ENCODE measurements around the gene NUP205.

NUP205 gene

DNA sequence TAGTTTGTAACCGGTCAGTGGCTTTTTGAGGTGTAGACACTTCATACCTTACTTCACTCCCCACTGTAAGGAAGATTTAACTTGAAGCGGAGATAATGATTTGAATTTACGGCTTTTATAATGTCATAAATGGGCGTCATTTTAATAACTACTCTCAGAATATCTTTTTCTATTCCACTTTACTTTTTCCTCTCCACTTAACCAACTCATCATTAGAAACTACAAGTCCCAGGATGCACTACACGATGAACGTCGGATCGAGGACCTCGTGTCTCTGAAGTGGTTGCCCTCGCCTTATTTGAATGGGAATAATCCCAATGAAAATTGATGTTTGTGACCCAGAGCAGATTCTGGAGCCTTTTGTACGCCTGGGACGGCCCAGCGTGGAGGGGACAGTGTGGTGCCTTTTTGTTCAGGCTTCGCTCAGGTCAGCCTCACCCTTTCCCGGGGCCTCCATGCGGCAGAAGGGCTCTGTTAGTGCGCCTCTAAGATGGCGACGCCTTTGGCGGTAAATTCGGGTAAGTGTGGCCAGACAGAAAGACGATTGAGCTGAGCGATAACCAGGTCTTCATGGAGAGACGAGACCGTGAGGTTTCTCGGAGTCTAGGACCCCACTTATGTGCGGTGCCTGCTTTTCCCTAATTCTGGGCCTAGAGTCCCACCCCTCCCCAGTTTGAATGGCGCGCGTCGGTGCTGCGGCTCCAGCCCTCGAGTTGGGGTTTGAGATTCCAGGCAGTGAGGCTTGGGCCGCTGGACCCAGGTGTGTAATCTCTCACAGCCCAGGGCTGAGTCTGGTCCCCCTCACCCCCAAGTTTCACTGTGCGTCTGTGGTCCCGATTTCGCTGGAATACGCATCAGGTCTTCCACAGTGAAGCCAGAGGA lies at the start of gene NUP205 (continued):
- TF ChIP-seq ZNF561 (tag by site-specific recombination; IDR thresholded peaks at IDR 0.05; ENCODE audit: borderline replicate concordance) (0 out of 2 replicates have a peak, but pooled peaks have one; percentile 12), ZSCAN30 (tag by site-specific recombination; IDR thresholded peaks at IDR 0.05) (peak; percentile 74; the same call in 1 of the 2 replicates), ZXDB (tag by site-specific recombination; IDR thresholded peaks at IDR 0.05) (peak; percentile 88), ZNF16 (tag by site-specific recombination; IDR thresholded peaks at IDR 0.05; ENCODE audit: low read depth) (no peak), SP3 (tag by site-specific recombination; IDR thresholded peaks at IDR 0.05) (peak; percentile 73; the same call in 1 of the 2 replicates), YY1 (tag by site-specific recombination; IDR thresholded peaks at IDR 0.05) (peak; percentile 95), ZNF776 (tag by site-specific recombination; IDR thresholded peaks at IDR 0.05; ENCODE audit: borderline replicate concordance) (no peak), ZNF274 (IDR thresholded peaks at IDR 0.05; ENCODE audit: low read length) (no peak), ZNF274 (tag by site-specific recombination; IDR thresholded peaks at IDR 0.05; ENCODE audit: borderline replicate concordance) (no peak), ZNF391 (tag by site-specific recombination; IDR thresholded peaks at IDR 0.05; ENCODE audit: borderline replicate concordance, low read depth) (peak; percentile 59; the same call in 1 of the 2 replicates), KLF16 (tag by site-specific recombination; IDR thresholded peaks at IDR 0.05) (peak; percentile 83), ZNF394 (tag by site-specific recombination; IDR thresholded peaks at IDR 0.05; ENCODE audit: borderline replicate concordance) (peak; percentile 46; the same call in 1 of the 2 replicates), ZNF629 (tag by site-specific recombination; IDR thresholded peaks at IDR 0.05) (peak; percentile 70), ZNF324 (tag by site-specific recombination; IDR thresholded peaks at IDR 0.05) (peak; percentile 88), ZNF777 (tag by site-specific recombination; IDR thresholded peaks at IDR 0.05; ENCODE audit: borderline replicate concordance) (0 out of 2 replicates have a peak, but pooled peaks have one; percentile 44)
- TF ChIP-seq, protein P1, sequence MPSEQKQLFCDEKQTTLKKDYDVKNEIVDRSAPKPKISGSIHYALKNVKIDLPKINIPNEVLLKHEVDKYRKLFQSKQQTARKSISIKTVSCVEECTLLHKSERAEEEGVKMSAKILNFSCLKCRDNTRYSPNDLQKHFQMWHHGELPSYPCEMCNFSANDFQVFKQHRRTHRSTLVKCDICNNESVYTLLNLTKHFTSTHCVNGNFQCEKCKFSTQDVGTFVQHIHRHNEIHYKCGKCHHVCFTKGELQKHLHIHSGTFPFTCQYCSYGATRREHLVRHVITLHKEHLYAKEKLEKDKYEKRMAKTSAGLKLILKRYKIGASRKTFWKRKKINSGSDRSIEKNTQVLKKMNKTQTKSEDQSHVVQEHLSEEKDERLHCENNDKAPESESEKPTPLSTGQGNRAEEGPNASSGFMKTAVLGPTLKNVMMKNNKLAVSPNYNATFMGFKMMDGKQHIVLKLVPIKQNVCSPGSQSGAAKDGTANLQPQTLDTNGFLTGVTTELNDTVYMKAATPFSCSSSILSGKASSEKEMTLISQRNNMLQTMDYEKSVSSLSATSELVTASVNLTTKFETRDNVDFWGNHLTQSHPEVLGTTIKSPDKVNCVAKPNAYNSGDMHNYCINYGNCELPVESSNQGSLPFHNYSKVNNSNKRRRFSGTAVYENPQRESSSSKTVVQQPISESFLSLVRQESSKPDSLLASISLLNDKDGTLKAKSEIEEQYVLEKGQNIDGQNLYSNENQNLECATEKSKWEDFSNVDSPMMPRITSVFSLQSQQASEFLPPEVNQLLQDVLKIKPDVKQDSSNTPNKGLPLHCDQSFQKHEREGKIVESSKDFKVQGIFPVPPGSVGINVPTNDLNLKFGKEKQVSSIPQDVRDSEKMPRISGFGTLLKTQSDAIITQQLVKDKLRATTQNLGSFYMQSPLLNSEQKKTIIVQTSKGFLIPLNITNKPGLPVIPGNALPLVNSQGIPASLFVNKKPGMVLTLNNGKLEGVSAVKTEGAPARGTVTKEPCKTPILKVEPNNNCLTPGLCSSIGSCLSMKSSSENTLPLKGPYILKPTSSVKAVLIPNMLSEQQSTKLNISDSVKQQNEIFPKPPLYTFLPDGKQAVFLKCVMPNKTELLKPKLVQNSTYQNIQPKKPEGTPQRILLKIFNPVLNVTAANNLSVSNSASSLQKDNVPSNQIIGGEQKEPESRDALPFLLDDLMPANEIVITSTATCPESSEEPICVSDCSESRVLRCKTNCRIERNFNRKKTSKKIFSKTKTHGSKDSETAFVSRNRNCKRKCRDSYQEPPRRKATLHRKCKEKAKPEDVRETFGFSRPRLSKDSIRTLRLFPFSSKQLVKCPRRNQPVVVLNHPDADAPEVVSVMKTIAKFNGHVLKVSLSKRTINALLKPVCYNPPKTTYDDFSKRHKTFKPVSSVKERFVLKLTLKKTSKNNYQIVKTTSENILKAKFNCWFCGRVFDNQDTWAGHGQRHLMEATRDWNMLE (tag by site-specific recombination; conservative IDR thresholded peaks at IDR 0.05; ENCODE audit: low read depth): peak; percentile 60
- TF ChIP-seq, protein P2, sequence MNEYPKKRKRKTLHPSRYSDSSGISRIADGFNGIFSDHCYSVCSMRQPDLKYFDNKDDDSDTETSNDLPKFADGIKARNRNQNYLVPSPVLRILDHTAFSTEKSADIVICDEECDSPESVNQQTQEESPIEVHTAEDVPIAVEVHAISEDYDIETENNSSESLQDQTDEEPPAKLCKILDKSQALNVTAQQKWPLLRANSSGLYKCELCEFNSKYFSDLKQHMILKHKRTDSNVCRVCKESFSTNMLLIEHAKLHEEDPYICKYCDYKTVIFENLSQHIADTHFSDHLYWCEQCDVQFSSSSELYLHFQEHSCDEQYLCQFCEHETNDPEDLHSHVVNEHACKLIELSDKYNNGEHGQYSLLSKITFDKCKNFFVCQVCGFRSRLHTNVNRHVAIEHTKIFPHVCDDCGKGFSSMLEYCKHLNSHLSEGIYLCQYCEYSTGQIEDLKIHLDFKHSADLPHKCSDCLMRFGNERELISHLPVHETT (tag by site-specific recombination; IDR thresholded peaks at IDR 0.05): 0 out of 2 replicates have a peak, but pooled peaks have one; percentile 66
- TF ChIP-seq, protein P3, sequence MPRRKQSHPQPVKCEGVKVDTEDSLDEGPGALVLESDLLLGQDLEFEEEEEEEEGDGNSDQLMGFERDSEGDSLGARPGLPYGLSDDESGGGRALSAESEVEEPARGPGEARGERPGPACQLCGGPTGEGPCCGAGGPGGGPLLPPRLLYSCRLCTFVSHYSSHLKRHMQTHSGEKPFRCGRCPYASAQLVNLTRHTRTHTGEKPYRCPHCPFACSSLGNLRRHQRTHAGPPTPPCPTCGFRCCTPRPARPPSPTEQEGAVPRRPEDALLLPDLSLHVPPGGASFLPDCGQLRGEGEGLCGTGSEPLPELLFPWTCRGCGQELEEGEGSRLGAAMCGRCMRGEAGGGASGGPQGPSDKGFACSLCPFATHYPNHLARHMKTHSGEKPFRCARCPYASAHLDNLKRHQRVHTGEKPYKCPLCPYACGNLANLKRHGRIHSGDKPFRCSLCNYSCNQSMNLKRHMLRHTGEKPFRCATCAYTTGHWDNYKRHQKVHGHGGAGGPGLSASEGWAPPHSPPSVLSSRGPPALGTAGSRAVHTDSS (tag by site-specific recombination; IDR thresholded peaks at IDR 0.05): no peak
- TF ChIP-seq, protein P4, sequence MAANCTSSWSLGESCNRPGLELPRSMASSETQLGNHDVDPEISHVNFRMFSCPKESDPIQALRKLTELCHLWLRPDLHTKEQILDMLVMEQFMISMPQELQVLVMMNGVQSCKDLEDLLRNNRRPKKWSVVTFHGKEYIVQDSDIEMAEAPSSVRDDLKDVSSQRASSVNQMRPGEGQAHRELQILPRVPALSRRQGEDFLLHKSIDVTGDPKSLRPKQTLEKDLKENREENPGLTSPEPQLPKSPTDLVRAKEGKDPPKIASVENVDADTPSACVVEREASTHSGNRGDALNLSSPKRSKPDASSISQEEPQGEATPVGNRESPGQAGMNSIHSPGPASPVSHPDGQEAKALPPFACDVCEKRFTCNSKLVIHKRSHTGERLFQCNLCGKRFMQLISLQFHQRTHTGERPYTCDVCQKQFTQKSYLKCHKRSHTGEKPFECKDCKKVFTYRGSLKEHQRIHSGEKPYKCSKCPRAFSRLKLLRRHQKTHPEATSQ (tag by site-specific recombination; IDR thresholded peaks at IDR 0.05): peak; percentile 82
- TF ChIP-seq, protein P5, sequence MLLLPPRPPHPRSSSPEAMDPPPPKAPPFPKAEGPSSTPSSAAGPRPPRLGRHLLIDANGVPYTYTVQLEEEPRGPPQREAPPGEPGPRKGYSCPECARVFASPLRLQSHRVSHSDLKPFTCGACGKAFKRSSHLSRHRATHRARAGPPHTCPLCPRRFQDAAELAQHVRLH (tag by site-specific recombination; IDR thresholded peaks at IDR 0.05): peak; percentile 50
- TF ChIP-seq, protein P6, sequence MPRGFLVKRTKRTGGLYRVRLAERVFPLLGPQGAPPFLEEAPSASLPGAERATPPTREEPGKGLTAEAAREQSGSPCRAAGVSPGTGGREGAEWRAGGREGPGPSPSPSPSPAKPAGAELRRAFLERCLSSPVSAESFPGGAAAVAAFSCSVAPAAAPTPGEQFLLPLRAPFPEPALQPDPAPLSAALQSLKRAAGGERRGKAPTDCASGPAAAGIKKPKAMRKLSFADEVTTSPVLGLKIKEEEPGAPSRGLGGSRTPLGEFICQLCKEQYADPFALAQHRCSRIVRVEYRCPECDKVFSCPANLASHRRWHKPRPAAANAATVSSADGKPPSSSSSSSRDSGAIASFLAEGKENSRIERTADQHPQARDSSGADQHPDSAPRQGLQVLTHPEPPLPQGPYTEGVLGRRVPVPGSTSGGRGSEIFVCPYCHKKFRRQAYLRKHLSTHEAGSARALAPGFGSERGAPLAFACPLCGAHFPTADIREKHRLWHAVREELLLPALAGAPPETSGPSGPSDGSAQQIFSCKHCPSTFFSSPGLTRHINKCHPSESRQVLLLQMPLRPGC (tag by site-specific recombination; IDR thresholded peaks at IDR 0.05): peak; percentile 46
- TF ChIP-seq, protein P7, sequence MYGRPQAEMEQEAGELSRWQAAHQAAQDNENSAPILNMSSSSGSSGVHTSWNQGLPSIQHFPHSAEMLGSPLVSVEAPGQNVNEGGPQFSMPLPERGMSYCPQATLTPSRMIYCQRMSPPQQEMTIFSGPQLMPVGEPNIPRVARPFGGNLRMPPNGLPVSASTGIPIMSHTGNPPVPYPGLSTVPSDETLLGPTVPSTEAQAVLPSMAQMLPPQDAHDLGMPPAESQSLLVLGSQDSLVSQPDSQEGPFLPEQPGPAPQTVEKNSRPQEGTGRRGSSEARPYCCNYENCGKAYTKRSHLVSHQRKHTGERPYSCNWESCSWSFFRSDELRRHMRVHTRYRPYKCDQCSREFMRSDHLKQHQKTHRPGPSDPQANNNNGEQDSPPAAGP (tag by site-specific recombination; IDR thresholded peaks at IDR 0.05): peak; percentile 57
- TF ChIP-seq, protein P8, sequence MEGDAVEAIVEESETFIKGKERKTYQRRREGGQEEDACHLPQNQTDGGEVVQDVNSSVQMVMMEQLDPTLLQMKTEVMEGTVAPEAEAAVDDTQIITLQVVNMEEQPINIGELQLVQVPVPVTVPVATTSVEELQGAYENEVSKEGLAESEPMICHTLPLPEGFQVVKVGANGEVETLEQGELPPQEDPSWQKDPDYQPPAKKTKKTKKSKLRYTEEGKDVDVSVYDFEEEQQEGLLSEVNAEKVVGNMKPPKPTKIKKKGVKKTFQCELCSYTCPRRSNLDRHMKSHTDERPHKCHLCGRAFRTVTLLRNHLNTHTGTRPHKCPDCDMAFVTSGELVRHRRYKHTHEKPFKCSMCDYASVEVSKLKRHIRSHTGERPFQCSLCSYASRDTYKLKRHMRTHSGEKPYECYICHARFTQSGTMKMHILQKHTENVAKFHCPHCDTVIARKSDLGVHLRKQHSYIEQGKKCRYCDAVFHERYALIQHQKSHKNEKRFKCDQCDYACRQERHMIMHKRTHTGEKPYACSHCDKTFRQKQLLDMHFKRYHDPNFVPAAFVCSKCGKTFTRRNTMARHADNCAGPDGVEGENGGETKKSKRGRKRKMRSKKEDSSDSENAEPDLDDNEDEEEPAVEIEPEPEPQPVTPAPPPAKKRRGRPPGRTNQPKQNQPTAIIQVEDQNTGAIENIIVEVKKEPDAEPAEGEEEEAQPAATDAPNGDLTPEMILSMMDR (tag by site-specific recombination; IDR thresholded peaks at IDR 0.05): peak; percentile 15; the same call in 1 of the 2 replicates

Measured in HEK293 (cell line).